GM13976 (cell line): ENCODE data around the gene ITPK1.

ENCODE experiments used
- DNase-seq: peaks from one replicate; pipeline ENCODE4 v3.0.0; 2012; ENCODE audit warnings: low spot score
- in situ Hi-C: fragments of 300-500 bp; cut with MboI; formaldehyde crosslinking; loops from one replicate; pipeline ENCODE4 v1.12.0; 2022; ENCODE audit warnings: low sequenced_read_pairs, mixed read lengths, inconsistent platforms; ENCODE audit not compliant: unreplicated experiment
- TF ChIP-seq, protein P1 (sequence below): IDR thresholded peaks from 2 replicates; pipeline ENCODE4 v1.5.1; 2012; ENCODE audit warnings: borderline replicate concordance, mild to moderate bottlenecking; ENCODE audit not compliant: insufficient read depth; ENCODE audit errors: extremely low read depth, missing control alignments, control extremely low read depth

Gene ITPK1

DNA sequence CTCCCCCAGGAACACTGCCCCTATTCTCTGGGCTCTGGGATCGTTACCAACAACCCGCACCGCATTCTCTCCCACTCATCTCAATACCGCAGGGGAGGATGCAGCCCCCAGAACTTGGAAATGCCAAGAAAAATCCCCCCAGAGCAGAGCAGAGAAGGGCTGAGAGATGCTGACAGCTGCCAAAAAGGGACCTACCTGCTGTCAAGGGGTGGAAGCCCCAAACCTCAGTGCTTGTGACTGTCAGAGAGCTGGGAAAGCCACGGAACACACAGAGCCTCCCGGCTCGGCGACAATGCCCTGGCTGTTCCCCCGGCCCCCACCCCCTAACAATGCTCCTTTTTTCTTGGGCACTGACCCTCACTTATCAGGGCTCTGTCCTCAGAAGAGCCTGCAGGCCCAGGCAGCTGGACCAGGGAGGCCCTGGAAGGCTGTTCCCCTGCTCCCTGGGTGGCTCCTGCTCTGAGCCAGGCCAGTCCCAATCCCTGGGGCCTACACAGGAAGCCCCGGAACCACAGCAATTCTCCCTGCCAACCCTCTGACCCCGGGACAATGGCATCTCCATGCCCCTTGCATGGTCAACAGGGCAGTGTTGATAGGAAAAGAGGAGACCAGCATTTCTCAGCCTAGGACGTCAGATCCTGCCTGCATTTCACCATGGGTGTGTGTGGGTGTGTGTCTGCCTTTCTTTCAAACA is 78.9 kb downstream of the ITPK1 start:
- no peak for DNase-seq
- TF ChIP-seq, protein P1, sequence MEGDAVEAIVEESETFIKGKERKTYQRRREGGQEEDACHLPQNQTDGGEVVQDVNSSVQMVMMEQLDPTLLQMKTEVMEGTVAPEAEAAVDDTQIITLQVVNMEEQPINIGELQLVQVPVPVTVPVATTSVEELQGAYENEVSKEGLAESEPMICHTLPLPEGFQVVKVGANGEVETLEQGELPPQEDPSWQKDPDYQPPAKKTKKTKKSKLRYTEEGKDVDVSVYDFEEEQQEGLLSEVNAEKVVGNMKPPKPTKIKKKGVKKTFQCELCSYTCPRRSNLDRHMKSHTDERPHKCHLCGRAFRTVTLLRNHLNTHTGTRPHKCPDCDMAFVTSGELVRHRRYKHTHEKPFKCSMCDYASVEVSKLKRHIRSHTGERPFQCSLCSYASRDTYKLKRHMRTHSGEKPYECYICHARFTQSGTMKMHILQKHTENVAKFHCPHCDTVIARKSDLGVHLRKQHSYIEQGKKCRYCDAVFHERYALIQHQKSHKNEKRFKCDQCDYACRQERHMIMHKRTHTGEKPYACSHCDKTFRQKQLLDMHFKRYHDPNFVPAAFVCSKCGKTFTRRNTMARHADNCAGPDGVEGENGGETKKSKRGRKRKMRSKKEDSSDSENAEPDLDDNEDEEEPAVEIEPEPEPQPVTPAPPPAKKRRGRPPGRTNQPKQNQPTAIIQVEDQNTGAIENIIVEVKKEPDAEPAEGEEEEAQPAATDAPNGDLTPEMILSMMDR = no peak
- in situ Hi-C loops = no loop called here

GRCh38 chr14:93035917-93036651 is 79.6 kb downstream of the ITPK1 start:
- no peak for DNase-seq
- TF ChIP-seq, protein P1 = no peak
- in situ Hi-C loops = no loop called here

DNA sequence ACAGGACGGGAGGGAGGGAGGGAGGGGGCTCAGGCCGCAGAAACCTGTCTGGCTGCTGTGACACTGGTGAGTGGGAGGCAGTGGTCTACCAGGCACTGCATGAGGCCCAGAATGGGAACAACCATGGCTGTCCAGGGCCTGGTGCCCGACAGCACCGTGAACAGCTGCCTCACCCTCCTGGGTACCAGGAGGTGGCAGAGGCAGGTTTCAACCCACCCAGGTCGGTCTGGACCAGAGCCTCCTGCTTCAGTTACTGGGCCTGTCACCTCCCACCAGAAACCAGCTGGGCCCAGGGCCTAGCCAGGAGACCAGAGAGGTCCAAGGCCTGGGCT is 80.2 kb downstream of the ITPK1 start:
- in situ Hi-C loops = no loop called here
- TF ChIP-seq, protein P1 = no peak
- DNase-seq = no peak

DNA sequence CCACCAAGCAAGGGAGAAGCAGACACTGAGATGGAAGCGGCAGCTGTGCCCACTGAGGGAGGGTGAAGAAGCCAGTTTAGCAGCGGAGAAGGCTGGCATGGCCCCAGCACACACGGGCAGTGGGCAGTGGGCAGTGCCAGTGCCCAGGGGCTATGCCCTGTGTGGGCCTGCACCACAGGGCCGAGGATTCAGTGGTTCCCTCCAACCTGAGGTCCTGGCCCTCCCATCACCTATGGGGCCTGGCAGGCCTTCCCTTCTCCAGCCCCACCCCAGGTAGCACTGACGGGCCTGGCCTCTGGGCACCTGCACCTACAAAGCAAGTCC is 81.1 kb downstream of the ITPK1 start:
- in situ Hi-C loops = no loop called here
- no peak for DNase-seq
- TF ChIP-seq, protein P1 = no peak

- TF ChIP-seq, protein P1 = peak; percentile 73
- in situ Hi-C loops = no loop called here
- peak; percentile 93 for DNase-seq
These were observed 81.6 kb downstream of the ITPK1 start for GRCh38 chr14:93033983-93034670.

DNA sequence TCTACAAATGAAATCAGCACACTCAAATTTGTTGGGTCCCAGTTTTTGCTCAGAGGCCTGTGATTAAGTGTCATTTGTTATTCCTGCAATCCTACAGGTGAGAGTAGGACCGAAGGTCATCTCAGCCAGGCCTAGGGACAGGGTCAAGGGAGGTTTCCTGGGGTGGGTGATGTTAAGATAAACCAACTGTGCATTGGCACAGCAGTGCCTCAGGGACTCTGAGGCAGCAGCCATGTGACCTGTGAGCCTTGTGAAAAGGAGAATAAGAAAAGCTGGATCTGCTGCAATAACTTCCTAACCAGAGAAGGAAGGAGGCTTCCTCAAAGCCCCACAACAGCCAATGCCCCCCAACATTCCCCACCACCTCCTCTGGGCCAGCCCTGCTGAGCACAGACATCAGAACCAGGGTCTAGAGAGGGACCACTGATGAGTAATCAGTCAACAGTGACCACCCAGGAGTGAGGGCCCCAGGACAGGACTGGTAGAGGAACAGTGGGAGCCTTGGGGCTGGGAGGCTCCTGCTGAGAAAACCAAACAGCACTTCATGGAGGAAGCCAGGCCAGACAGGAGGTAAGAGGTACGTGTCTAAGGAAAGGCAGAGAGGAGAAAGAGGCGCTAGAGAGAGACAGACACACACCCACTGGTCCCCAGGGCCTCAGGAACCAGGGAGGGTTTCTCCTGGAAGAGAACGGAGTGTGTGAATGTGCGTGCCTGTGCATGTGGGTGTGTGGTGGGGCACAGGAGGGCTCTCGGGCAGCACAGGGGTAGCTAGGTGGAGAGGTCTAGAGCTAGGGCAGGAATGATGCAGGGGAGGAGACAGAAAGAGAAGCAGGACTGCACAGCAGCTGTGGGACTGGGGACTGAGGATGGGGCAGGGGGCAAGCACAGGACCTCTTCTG is 82.4 kb downstream of the ITPK1 start:
- TF ChIP-seq, protein P1 = no peak
- no peak for DNase-seq
- in situ Hi-C loops = no loop called here
